ENCODE measurements around the gene MRPL22. TPM values are rescaled to one million over a fixed set of nuclear protein-coding genes. Genes with fewer than 3 reads are reported as not detected.

Gene MRPL22
- total RNA-seq (10 to 100 TPM; 28.1 to 42.6 TPM), polyA plus RNA-seq (ENCODE audit: insufficient read depth, low read depth, low replicate concordance) (81.4 TPM)
- long read RNA-seq, donor 1, transcript MRPL22-202 (6 exons, 784 nt): minor isoform, 13 of 80 reads
- long read RNA-seq, donor 1, transcript MRPL22-207 (7 exons, 3,176 nt): major isoform, 51 of 80 reads
- long read RNA-seq, donor 1, partial matches to known transcripts: 9 of 80 reads
- long read RNA-seq, donor 1, other reads (novel, unspliced or antisense): 0 of 80 reads
- long read RNA-seq, donor 2, transcript MRPL22-207 (7 exons, 3,176 nt): major isoform, 31 of 37 reads
- long read RNA-seq, donor 2, partial matches to known transcripts: 0 of 37 reads
- long read RNA-seq, donor 2, other reads (novel, unspliced or antisense): 0 of 37 reads

DNA sequence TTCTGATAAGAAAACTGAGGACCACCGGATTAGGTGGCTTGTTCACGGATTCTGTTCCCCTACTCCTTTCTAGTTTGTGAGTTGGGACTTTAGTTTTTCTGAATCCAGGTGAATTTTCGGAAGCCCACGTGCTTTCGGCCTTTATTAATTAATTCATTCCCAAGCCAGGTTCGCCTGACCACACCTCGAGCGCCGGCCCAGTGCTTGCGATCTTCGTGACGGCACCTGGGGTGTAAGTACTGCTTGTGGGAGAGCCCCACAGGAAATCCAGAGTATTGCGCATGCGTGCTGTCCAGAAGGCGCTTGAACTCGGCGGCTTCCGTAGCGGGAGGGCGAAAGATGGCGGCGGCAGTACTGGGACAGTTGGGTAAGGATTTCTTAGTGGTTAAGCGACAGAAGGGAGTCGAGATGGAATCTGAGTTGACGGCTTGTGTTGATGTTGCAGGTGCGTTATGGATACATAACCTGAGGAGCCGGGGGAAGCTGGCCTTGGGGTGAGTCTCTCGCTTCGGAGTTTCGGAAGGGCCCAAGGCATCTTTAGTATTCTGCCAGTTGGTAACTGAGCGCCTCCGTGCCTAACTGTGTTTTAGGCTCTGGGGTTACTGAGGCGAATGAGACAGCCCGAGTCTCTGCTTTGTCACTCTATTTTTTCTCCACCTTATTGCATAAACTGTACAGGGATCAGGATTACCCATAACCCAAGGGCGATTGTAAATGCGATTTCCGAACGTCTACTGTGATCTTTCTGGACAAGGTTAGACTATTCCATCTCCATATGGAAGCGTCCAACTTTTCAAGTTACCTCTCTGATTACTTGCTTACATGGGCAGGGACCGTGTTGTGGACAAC, at the start of gene MRPL22:
Gene MRPL22, plus strand, starts transcription at position 302 of the 849 bp plus-strand sequence. Its CDS starts 38 bp downstream, at position 340.
- TF ChIP-seq, protein P1, sequence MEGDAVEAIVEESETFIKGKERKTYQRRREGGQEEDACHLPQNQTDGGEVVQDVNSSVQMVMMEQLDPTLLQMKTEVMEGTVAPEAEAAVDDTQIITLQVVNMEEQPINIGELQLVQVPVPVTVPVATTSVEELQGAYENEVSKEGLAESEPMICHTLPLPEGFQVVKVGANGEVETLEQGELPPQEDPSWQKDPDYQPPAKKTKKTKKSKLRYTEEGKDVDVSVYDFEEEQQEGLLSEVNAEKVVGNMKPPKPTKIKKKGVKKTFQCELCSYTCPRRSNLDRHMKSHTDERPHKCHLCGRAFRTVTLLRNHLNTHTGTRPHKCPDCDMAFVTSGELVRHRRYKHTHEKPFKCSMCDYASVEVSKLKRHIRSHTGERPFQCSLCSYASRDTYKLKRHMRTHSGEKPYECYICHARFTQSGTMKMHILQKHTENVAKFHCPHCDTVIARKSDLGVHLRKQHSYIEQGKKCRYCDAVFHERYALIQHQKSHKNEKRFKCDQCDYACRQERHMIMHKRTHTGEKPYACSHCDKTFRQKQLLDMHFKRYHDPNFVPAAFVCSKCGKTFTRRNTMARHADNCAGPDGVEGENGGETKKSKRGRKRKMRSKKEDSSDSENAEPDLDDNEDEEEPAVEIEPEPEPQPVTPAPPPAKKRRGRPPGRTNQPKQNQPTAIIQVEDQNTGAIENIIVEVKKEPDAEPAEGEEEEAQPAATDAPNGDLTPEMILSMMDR (IDR thresholded peaks at IDR 0.05): peak in 2 of 3 experiments; percentile 52 to 57
- TF ChIP-seq POLR2A (IDR thresholded peaks at IDR 0.05): no peak
- H3K4me1 ChIP-seq: peaks cover 19% of the 10 kb centered on the region
- intact Hi-C loops (cut with DNase I; ENCODE audit: low total_unique reads): no loop called here
- peak within 1 kb of the TSS; percentile 68 to 79 for H3K4me3 ChIP-seq
- WGBS, 2 donors: 1 to 3% methylated on average over 21 to 40 of the region's 40 CpGs
- peak within 1 kb of the TSS; percentile 71 to 79 for H3K27ac ChIP-seq
- no peaks in the 10 kb centered on the region for H3K9me3 ChIP-seq
- H3K27me3 ChIP-seq: no peaks in the 10 kb centered on the region
- H3K36me3 ChIP-seq (ENCODE audit: low read depth, missing control alignments): no peaks in the 10 kb centered on the region
- peak; percentile 92 for DNase-seq

DNA sequence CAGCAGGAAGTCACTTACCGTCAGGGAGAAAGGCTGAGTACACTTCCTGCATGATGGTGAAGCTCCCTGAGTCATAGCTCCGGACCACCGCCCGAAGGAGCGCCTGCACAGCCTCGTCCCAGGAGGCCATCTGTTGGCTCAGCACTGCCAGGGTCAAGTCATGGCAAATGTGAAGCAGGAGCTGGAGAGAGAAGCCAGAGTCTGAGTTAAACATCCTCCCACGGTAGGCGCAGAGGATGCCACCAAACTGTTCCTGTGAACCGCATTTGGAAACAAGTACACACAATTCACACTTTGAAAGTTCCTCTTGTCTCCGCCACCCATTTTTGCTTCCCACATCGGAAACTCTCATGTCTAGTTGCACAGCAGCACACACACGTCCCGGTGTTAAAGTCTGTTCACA, 48.5 kb upstream of the MRPL22 start:
- intact Hi-C loops (cut with DNase I; ENCODE audit: low total_unique reads): no loop called here
- Histone ChIP-seq H3K4me1 (no peaks in the 10 kb centered on the region), H3K9me3 (no peaks in the 10 kb centered on the region), H3K36me3 (ENCODE audit: low read depth, missing control alignments) (no peaks in the 10 kb centered on the region), H3K27me3 (no peaks in the 10 kb centered on the region), H3K4me3 (no peak overlapping the region), H3K27ac (peak overlapping the region; percentile 39 to 77)
- TF ChIP-seq, protein P1 (IDR thresholded peaks at IDR 0.05): no peak
- no peak for TF ChIP-seq POLR2A (IDR thresholded peaks at IDR 0.05)
- WGBS, 2 donors: 80 to 82% methylated on average over 13 of the region's 13 CpGs
- DNase-seq: no peak

DNA sequence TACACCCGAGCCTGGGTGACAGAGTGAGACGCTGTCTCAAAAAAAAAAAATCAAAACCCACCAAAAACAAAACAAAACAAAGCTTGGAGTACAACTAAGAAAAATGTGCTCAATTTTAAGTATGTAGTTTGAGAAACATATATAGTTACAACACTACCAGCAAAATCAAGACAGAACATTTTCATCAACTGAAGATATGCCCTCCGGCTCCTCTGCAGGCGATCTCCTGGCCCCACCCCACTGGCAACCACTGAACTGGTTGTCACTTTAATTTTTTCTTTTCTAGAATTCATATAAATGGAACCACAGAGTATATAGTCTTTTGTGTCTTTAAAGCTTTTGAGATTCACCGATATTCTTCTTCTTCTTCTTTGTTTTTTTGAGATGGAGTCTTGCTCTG, 47.5 kb upstream of the MRPL22 start:
- no peaks in the 10 kb centered on the region for H3K36me3 ChIP-seq (ENCODE audit: low read depth, missing control alignments)
- H3K9me3 ChIP-seq: no peaks in the 10 kb centered on the region
- H3K4me3 ChIP-seq: no peak overlapping the region
- DNase-seq: no peak
- H3K27me3 ChIP-seq: no peaks in the 10 kb centered on the region
- intact Hi-C loops (cut with DNase I; ENCODE audit: low total_unique reads): no loop called here
- 83 to 90% methylated on average over 5 of the region's 5 CpGs for WGBS, 2 donors
- H3K27ac ChIP-seq: no peak overlapping the region
- TF ChIP-seq, protein P1 (IDR thresholded peaks at IDR 0.05): no peak
- no peak for TF ChIP-seq POLR2A (IDR thresholded peaks at IDR 0.05)
- no peaks in the 10 kb centered on the region for H3K4me1 ChIP-seq

DNA sequence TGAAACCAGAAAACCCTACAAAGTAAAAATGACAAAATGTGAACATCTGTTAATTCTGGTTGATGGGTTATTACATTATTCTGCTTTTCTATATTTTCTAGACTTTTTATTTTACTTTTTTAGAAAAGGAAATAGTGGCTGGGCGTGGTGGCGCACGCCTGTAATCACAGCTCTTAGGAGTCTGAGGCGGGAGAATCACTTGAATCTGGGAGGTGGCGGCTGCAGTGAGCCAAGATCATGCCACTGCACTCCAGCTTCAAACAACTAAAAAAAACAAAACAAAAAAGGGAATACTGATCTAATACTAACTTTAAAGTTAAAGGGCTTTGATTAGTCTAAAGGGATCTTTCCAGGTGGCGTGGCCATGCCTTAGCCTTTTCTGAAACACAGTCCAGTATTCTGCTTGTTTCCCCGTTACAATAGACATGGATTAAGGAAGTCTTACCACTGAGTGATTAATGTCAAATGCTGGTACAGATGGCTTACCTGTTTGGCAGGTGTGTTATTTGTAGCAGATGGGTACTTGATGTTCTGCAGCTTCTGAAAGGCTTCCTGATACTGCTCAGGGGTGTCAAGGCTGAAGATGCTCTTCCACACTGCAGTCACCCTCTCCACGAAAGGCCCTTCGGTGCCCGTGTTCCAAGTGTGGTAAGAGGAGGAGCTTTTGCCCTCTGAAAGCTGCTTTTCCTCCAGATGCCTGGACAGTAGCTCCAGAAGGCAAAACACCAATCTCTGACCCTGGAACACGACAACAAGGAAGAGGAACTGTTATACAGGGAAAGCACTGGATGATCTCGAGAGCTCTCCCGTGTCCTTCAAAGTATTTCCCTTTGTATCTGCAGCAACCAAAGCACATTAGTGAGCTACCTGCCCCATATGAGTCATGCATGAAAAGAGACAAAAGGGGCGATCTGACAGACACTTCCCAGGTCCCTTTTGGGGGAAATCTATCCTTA, 45.0 kb upstream of the MRPL22 start:
- intact Hi-C loops (cut with DNase I; ENCODE audit: low total_unique reads): no loop called here
- TF ChIP-seq POLR2A (IDR thresholded peaks at IDR 0.05): no peak
- TF ChIP-seq, protein P1 (IDR thresholded peaks at IDR 0.05): no peak
- DNase-seq: no peak
- Histone ChIP-seq H3K27ac (no peak overlapping the region), H3K4me3 (no peak overlapping the region), H3K4me1 (peaks cover 3% of the 10 kb centered on the region), H3K27me3 (no peaks in the 10 kb centered on the region), H3K9me3 (no peaks in the 10 kb centered on the region), H3K36me3 (ENCODE audit: low read depth, missing control alignments) (no peaks in the 10 kb centered on the region)
- WGBS, 2 donors: 82 to 85% methylated on average over 14 of the region's 14 CpGs
